HepG2 (cell line): ENCODE data around the gene HECTD3.

ENCODE experiments used
- GABPA ChIP-seq, 2 experiments: IDR thresholded peaks; 2 replicates each; pipeline ENCODE4 v1.6.1; 2011 to 2016; ENCODE audit warnings: low read depth in 2 of 2, low read length in 1 of 2, missing biosample characterization in 1 of 2, missing genetic modification characterization in 1 of 2
- IRF9 ChIP-seq: sonication (generic); formaldehyde crosslinking; IDR thresholded peaks from 2 replicates; pipeline ENCODE4 v1.8.0; 2022; ENCODE audit warnings: missing genetic modification reagents, mild to moderate bottlenecking, borderline replicate concordance
- JUNB ChIP-seq: sonication (generic); formaldehyde crosslinking; IDR thresholded peaks from 2 replicates; pipeline ENCODE4 v1.8.0; 2022; ENCODE audit warnings: missing genetic modification reagents, mild to moderate bottlenecking, borderline replicate concordance
- MTA3 ChIP-seq: sonication (generic); formaldehyde crosslinking; IDR thresholded peaks from 2 replicates; pipeline ENCODE4 v1.4.0; 2020; ENCODE audit warnings: missing genetic modification reagents
- NPAS2 ChIP-seq: sonication (generic); formaldehyde crosslinking; IDR thresholded peaks from 2 replicates; pipeline ENCODE4 v1.8.0; 2022; ENCODE audit warnings: mild to moderate bottlenecking, missing genetic modification reagents, borderline replicate concordance
- NR2F2 ChIP-seq: IDR thresholded peaks from 2 replicates; pipeline ENCODE4 v1.6.1; 2012; ENCODE audit warnings: low read depth, inconsistent platforms, borderline replicate concordance
- RBM22 ChIP-seq: fragments of 200-400 bp; formaldehyde crosslinking; optimal IDR thresholded peaks from 2 replicates; pipeline ENCODE3; 2017; ENCODE audit warnings: mild to moderate bottlenecking, low read length, moderate library complexity
- THAP8 ChIP-seq: sonication (generic); formaldehyde crosslinking; IDR thresholded peaks from 2 replicates; pipeline ENCODE4 v1.5.1; 2020; ENCODE audit warnings: missing genetic modification reagents, mild to moderate bottlenecking, borderline replicate concordance
- ZNF274 ChIP-seq: sonication (generic); formaldehyde crosslinking; IDR thresholded peaks from 2 replicates; pipeline ENCODE4 v1.5.1; 2020; ENCODE audit warnings: mild to moderate bottlenecking, missing genetic modification reagents
- ZNF788 ChIP-seq: sonication (generic); formaldehyde crosslinking; IDR thresholded peaks from 2 replicates; pipeline ENCODE4 v1.5.0; 2020; ENCODE audit warnings: mild to moderate bottlenecking, missing genetic modification reagents, borderline replicate concordance
- ZSCAN21 ChIP-seq: sonication (generic); formaldehyde crosslinking; IDR thresholded peaks from 2 replicates; pipeline ENCODE4 v1.8.0; 2022; ENCODE audit warnings: mild to moderate bottlenecking, missing genetic modification reagents, moderate library complexity, borderline replicate concordance

GRCh38 chr1:45004281-45004920 is 6.7 kb downstream of the HECTD3 start:
- TF ChIP-seq ZSCAN21 (CRISPR knock-in tag) (no peak), ZNF788 (CRISPR knock-in tag) (no peak), MTA3 (no peak), JUNB (CRISPR knock-in tag) (no peak), GABPA (IDR thresholded peaks at IDR 0.05; ENCODE audit: low read depth, low read length) (no peak), GABPA (CRISPR knock-in tag; IDR thresholded peaks at IDR 0.05; ENCODE audit: low read depth) (no peak), NPAS2 (CRISPR knock-in tag) (no peak), IRF9 (no peak), NR2F2 (no peak), RBM22 (no peak), THAP8 (CRISPR knock-in tag) (no peak), ZNF274 (CRISPR knock-in tag) (no peak)
